GM21423 (cell line): ENCODE measurements around the gene BMP15.

Experiments used
- ATAC-seq: cut with Tn5 transposase; IDR thresholded peaks from one replicate; pipeline ENCODE4 v1.9.1; 2021; ENCODE audit warnings: mild to moderate bottlenecking, moderate library complexity; ENCODE audit not compliant: unreplicated experiment

BMP15 gene

GRCh38 chrX:50910685-50911176, at the start of gene BMP15:
BMP15 (plus strand) TSS chrX:50910735; CDS start chrX:50910784, 49 bp downstream.
- ATAC-seq, result no peak

GRCh38 chrX:50863471-50863870, 47.1 kb upstream of the BMP15 start:
- no peak for ATAC-seq

- no peak for ATAC-seq
These were observed 45.2 kb upstream of the BMP15 start for GRCh38 chrX:50865311-50865710.

GRCh38 chrX:50871922-50872453, 38.5 kb upstream of the BMP15 start:
- ATAC-seq, result no peak

GRCh38 chrX:50874876-50875275, 35.7 kb upstream of the BMP15 start:
- ATAC-seq, result no peak

GRCh38 chrX:50876551-50876950, 34.0 kb upstream of the BMP15 start:
- no peak for ATAC-seq

- no peak for ATAC-seq
These were observed 33.2 kb upstream of the BMP15 start for GRCh38 chrX:50877310-50877709.

GRCh38 chrX:50881028-50881427, 29.5 kb upstream of the BMP15 start:
- no peak for ATAC-seq

- ATAC-seq, result no peak
These were observed 21.7 kb upstream of the BMP15 start for GRCh38 chrX:50888884-50889283.

GRCh38 chrX:50889582-50889981, 21.0 kb upstream of the BMP15 start:
- ATAC-seq, result no peak

- no peak for ATAC-seq
These were observed 17.5 kb upstream of the BMP15 start for GRCh38 chrX:50893047-50893446.

GRCh38 chrX:50893466-50893865, 17.1 kb upstream of the BMP15 start:
- no peak for ATAC-seq

- ATAC-seq, result no peak
These were observed 5.2 kb upstream of the BMP15 start for GRCh38 chrX:50905334-50905733.

- ATAC-seq, result no peak
These were observed 3.0 kb downstream of the BMP15 start for GRCh38 chrX:50913520-50913919.

GRCh38 chrX:50920132-50920531, 9.6 kb downstream of the BMP15 start:
- no peak for ATAC-seq

GRCh38 chrX:50927127-50927526, 16.6 kb downstream of the BMP15 start:
- ATAC-seq, result no peak

GRCh38 chrX:50941638-50942037, 31.1 kb downstream of the BMP15 start:
- no peak for ATAC-seq

GRCh38 chrX:50942471-50942870, 31.9 kb downstream of the BMP15 start:
- ATAC-seq, result no peak

GRCh38 chrX:50952406-50952805, 41.9 kb downstream of the BMP15 start:
- ATAC-seq, result no peak

- no peak for ATAC-seq
These were observed 43.3 kb downstream of the BMP15 start for GRCh38 chrX:50953832-50954231.

GRCh38 chrX:50962156-50962555, 51.6 kb downstream of the BMP15 start:
- ATAC-seq, result no peak

GRCh38 chrX:50963842-50964241, 53.3 kb downstream of the BMP15 start:
- ATAC-seq, result no peak
